ENCODE data around the gene MED8. TPM values are rescaled to one million over a fixed set of nuclear protein-coding genes. Genes with fewer than 3 reads are reported as not detected.
A peak's percentile ranks its signal among the peaks of the same experiment; 100 is the strongest.

MED8 gene
- total and polyA plus RNA-seq, 9 of the 15 experiments (the other 6 are each of a cell fraction or from before 2014, with no cell fraction given): 23.0 to 120 (median 56.4) TPM

- TF ChIP-seq ZNF134 (CRISPR knock-in tag; conservative IDR thresholded peaks at IDR 0.05) (peak; percentile 68), RB1 (IDR thresholded peaks at IDR 0.05; ENCODE audit: low read depth) (peak; percentile 81; the same call in 1 of the 2 replicates), SRSF9 (IDR thresholded peaks at IDR 0.05; ENCODE audit: borderline replicate concordance, low read depth, low read length) (no peak), MBD1 (CRISPR knock-in tag; IDR thresholded peaks at IDR 0.05) (no peak), CBX3 (IDR thresholded peaks at IDR 0.05; ENCODE audit: borderline replicate concordance in 1 of 2, low read length in 2 of 2) (peak in 1 of 2 experiments; percentile 31; a peak in 1 of 3 replicates), NFYB (IDR thresholded peaks at IDR 0.05; ENCODE audit: extremely low read depth, insufficient read length) (peak; percentile 38), CGGBP1 (CRISPR knock-in tag; IDR thresholded peaks at IDR 0.05) (no peak), IRF1 (CRISPR knock-in tag; IDR thresholded peaks at IDR 0.05; ENCODE audit: borderline replicate concordance) (no peak), ZBTB33 (CRISPR knock-in tag; IDR thresholded peaks at IDR 0.05) (peak; percentile 82; the same call in 1 of the 2 replicates), ZBTB49 (CRISPR knock-in tag; IDR thresholded peaks at IDR 0.05; ENCODE audit: borderline replicate concordance) (no peak), SLC30A9 (CRISPR knock-in tag; IDR thresholded peaks at IDR 0.05) (no peak), TAL1 (IDR thresholded peaks at IDR 0.05) (no peak), HNRNPK (IDR thresholded peaks at IDR 0.05; ENCODE audit: low read depth, low read length, poor library complexity, severe bottlenecking) (no peak), FOXP1 (CRISPR knock-in tag; IDR thresholded peaks at IDR 0.05) (peak; percentile 47), CHCHD3 (CRISPR knock-in tag; IDR thresholded peaks at IDR 0.05) (0 out of 2 replicates have a peak, but pooled peaks have one; percentile 73), EWSR1 (IDR thresholded peaks at IDR 0.05; ENCODE audit: borderline replicate concordance, low read depth, partially characterized antibody) (no peak), ID3 (CRISPR knock-in tag; IDR thresholded peaks at IDR 0.05) (no peak), ID3 (tag; IDR thresholded peaks at IDR 0.05) (peak; percentile 89), RFX5 (IDR thresholded peaks at IDR 0.05; ENCODE audit: low read depth, low read length) (no peak)
Measured at GRCh38 chr1:43367904-43368645, 21.5 kb downstream of the MED8 start, which contains the start of gene ELOVL1 (continued).
